Neural progenitor cell (in vitro differentiated cells): ENCODE results near the gene NEK10. TPM values are rescaled to one million over a fixed set of nuclear protein-coding genes. Genes with fewer than 3 reads are reported as not detected.

Experiments
- DNase-seq: peaks from one replicate; pipeline ENCODE4 v3.0.0-alpha.2; 2016; ENCODE audit warnings: low spot score
- H2AFZ ChIP-seq: fragments of 200-600 bp; sonication (generic); replicated peaks from 2 replicates; pipeline ENCODE4 v1.6.1; 2016; ENCODE audit warnings: antibody characterized with exemption
- H3F3A ChIP-seq: fragments of 200-600 bp; sonication (generic); 2 replicates; pipeline ENCODE4 v1.6.1; 2016; ENCODE audit warnings: antibody characterized with exemption, low read depth
- H3K27ac ChIP-seq: fragments of 200-600 bp; sonication (generic); 2 replicates; pipeline ENCODE4 v1.5.1; 2016; ENCODE audit warnings: mild to moderate bottlenecking
- H3K27me3 ChIP-seq: fragments of 200-600 bp; sonication (generic); 2 replicates; pipeline ENCODE4 v1.6.1; 2016; ENCODE audit warnings: mild to moderate bottlenecking, moderate library complexity
- H3K36me3 ChIP-seq: fragments of 200-600 bp; sonication (generic); 2 replicates; pipeline ENCODE4 v1.5.1; 2016
- H3K4me1 ChIP-seq: fragments of 200-600 bp; sonication (generic); 2 replicates; pipeline ENCODE4 v1.6.1; 2016; ENCODE audit warnings: mixed run types
- H3K4me2 ChIP-seq: fragments of 200-600 bp; sonication (generic); 2 replicates; pipeline ENCODE4 v1.6.1; 2016
- H3K4me3 ChIP-seq: fragments of 200-600 bp; sonication (generic); 2 replicates; pipeline ENCODE4 v1.5.1; 2016
- H3K79me2 ChIP-seq: fragments of 200-600 bp; sonication (generic); 2 replicates; pipeline ENCODE4 v1.6.1; 2016; ENCODE audit warnings: low read depth
- H3K9ac ChIP-seq: fragments of 200-600 bp; sonication (generic); 2 replicates; pipeline ENCODE4 v1.6.1; 2016
- H3K9me3 ChIP-seq: fragments of 200-600 bp; sonication (generic); 2 replicates; pipeline ENCODE4 v1.5.1; 2016; ENCODE audit warnings: low read depth
- H4K20me1 ChIP-seq: fragments of 200-600 bp; sonication (generic); 2 replicates; pipeline ENCODE4 v1.6.1; 2016; ENCODE audit warnings: low read depth
- H3K27ac Mint-ChIP-seq: 3 replicates; pipeline ENCODE4 v1.8.0; 2021; ENCODE audit warnings: mixed read lengths
- H3K27me3 Mint-ChIP-seq: 2 replicates; pipeline ENCODE4 v1.8.0; 2022; ENCODE audit warnings: low read depth, mild to moderate bottlenecking, inconsistent platforms, moderate library complexity, mixed read lengths; ENCODE audit not compliant: insufficient read depth
- H3K36me3 Mint-ChIP-seq: 3 replicates; pipeline ENCODE4 v1.8.0; 2021; ENCODE audit warnings: mixed read lengths
- H3K4me1 Mint-ChIP-seq: 3 replicates; pipeline ENCODE4 v1.8.0; 2021; ENCODE audit warnings: mixed read lengths
- H3K4me3 Mint-ChIP-seq: 3 replicates; pipeline ENCODE4 v1.8.0; 2021; ENCODE audit warnings: mild to moderate bottlenecking, moderate library complexity, mixed read lengths
- H3K9me3 Mint-ChIP-seq: 3 replicates; pipeline ENCODE4 v1.8.0; 2020; ENCODE audit warnings: mixed read lengths
- CTCF ChIP-seq: fragments of 200-600 bp; sonication (generic); IDR thresholded peaks from 2 replicates; pipeline ENCODE4 v1.5.1; 2017; ENCODE audit warnings: antibody characterized with exemption, mild to moderate bottlenecking
- EZH2 ChIP-seq: fragments of 200-600 bp; sonication (generic); IDR thresholded peaks from 2 replicates; pipeline ENCODE4 v1.6.1; 2017; ENCODE audit warnings: antibody characterized with exemption, mild to moderate bottlenecking, moderate library complexity
- EZH2phosphoT487 ChIP-seq: fragments of 200-600 bp; sonication (generic); IDR thresholded peaks from 2 replicates; pipeline ENCODE4 v1.6.1; 2017; ENCODE audit warnings: antibody characterized with exemption
- total RNA-seq: library from RNA; depleted of rRNA; stranded (reverse); fragments of >200 nt; gene quantifications from 2 replicates; pipeline ENCODE4 v1.2.3, GENCODE V29; 2015; ENCODE audit warnings: low replicate concordance

NEK10 gene
- total RNA-seq, 1 donor from 2014 or later: 0.54 TPM

GRCh38 chr3:27114129-27114528 lies 255.1 kb downstream of the NEK10 start:
- no peaks in the 10 kb centered on the region for H3K27me3 ChIP-seq
- no peaks in the 10 kb centered on the region for H3K4me1 Mint-ChIP-seq
- H3K27ac ChIP-seq: no peak overlapping the region
- H3K79me2 ChIP-seq: no peaks in the 10 kb centered on the region
- H3K4me1 ChIP-seq: no peaks in the 10 kb centered on the region
- no peak for TF ChIP-seq CTCF
- no peak for TF ChIP-seq EZH2phosphoT487
- TF ChIP-seq EZH2: no peak
- H3K27me3 Mint-ChIP-seq: no peaks in the 10 kb centered on the region
- H3F3A ChIP-seq: peaks cover 5% of the 10 kb centered on the region
- no peaks in the 10 kb centered on the region for H3K9me3 Mint-ChIP-seq
- peaks cover 2% of the 10 kb centered on the region for H3K36me3 Mint-ChIP-seq
- H3K9me3 ChIP-seq: no peaks in the 10 kb centered on the region
- no peak overlapping the region for H3K4me3 Mint-ChIP-seq
- DNase-seq: no peak
- H3K4me2 ChIP-seq: no peak overlapping the region
- no peaks in the 10 kb centered on the region for H4K20me1 ChIP-seq
- H2AFZ ChIP-seq: no peak overlapping the region
- H3K27ac Mint-ChIP-seq: no peak overlapping the region
- no peaks in the 10 kb centered on the region for H3K36me3 ChIP-seq
- no peak overlapping the region for H3K9ac ChIP-seq
- no peak overlapping the region for H3K4me3 ChIP-seq

DNA sequence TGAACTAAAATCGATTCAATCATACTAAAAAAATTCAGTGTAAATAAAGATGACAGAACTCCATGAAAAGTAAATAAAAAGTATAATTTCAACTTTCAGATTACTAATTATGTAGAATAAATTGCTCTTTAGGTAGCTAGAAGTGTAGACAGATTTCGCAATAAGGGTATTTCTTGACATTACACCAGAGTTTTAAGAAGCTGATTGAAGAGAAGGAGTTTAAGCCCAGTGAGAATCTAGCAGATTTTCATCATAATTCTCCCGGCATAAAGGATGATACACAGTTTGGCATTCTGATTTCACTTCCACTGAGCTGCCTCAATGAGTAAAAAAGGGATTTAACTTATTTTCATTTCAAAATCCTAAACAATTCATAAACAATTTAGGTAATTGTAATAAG lies 259.2 kb downstream of the NEK10 start:
- H3K36me3 Mint-ChIP-seq: no peaks in the 10 kb centered on the region
- peaks cover 11% of the 10 kb centered on the region for H3K4me1 ChIP-seq
- no peak overlapping the region for H3K4me3 ChIP-seq
- H3K36me3 ChIP-seq: no peaks in the 10 kb centered on the region
- H3K9me3 Mint-ChIP-seq: no peaks in the 10 kb centered on the region
- no peak for TF ChIP-seq EZH2
- no peak for TF ChIP-seq EZH2phosphoT487
- TF ChIP-seq CTCF: no peak
- H3K4me3 Mint-ChIP-seq: no peak overlapping the region
- H3F3A ChIP-seq: peaks cover 5% of the 10 kb centered on the region
- no peaks in the 10 kb centered on the region for H4K20me1 ChIP-seq
- no peak overlapping the region for H3K9ac ChIP-seq
- peaks cover 12% of the 10 kb centered on the region for H3K4me1 Mint-ChIP-seq
- H2AFZ ChIP-seq: no peak overlapping the region
- H3K4me2 ChIP-seq: no peak overlapping the region
- H3K79me2 ChIP-seq: no peaks in the 10 kb centered on the region
- H3K27me3 ChIP-seq: no peaks in the 10 kb centered on the region
- no peak overlapping the region for H3K27ac ChIP-seq
- no peaks in the 10 kb centered on the region for H3K27me3 Mint-ChIP-seq
- no peaks in the 10 kb centered on the region for H3K9me3 ChIP-seq
- DNase-seq: no peak
- no peak overlapping the region for H3K27ac Mint-ChIP-seq

- no peaks in the 10 kb centered on the region for H3K9me3 ChIP-seq
- Mint-ChIP-seq H3K27me3 (no peaks in the 10 kb centered on the region), H3K4me3 (no peak overlapping the region), H3K4me1 (peaks cover 13% of the 10 kb centered on the region), H3K36me3 (no peaks in the 10 kb centered on the region), H3K9me3 (no peaks in the 10 kb centered on the region), H3K27ac (no peak overlapping the region)
- H3F3A ChIP-seq: no peaks in the 10 kb centered on the region
- H3K4me3 ChIP-seq: no peak overlapping the region
- H2AFZ ChIP-seq: no peak overlapping the region
- H3K79me2 ChIP-seq: no peaks in the 10 kb centered on the region
- H3K27ac ChIP-seq: no peak overlapping the region
- no peak for DNase-seq
- no peaks in the 10 kb centered on the region for H3K36me3 ChIP-seq
- TF ChIP-seq EZH2phosphoT487: no peak
- TF ChIP-seq EZH2: no peak
- TF ChIP-seq CTCF: no peak
- no peaks in the 10 kb centered on the region for H3K27me3 ChIP-seq
- H3K4me1 ChIP-seq: peaks cover 13% of the 10 kb centered on the region
- H4K20me1 ChIP-seq: no peaks in the 10 kb centered on the region
- H3K9ac ChIP-seq: no peak overlapping the region
- H3K4me2 ChIP-seq: no peak overlapping the region
Measured at GRCh38 chr3:27108322-27108721, 260.9 kb downstream of the NEK10 start.
